NB4 (cell line): ENCODE data around the gene PLA2G12A.

Source experiments
- DNase-seq: peaks from one replicate; pipeline ENCODE4 v3.0.0; 2010; ENCODE audit warnings: low read depth
- H3K4me3 ChIP-seq: one replicate; pipeline ENCODE4 v1.5.1; 2011; ENCODE audit warnings: mild to moderate bottlenecking, low read depth, low read length, moderate library complexity
- MYC ChIP-seq: IDR thresholded peaks from 2 replicates; pipeline ENCODE4 v1.6.1; 2011; ENCODE audit warnings: low read depth, low read length
- POLR2A ChIP-seq: IDR thresholded peaks from 2 replicates; pipeline ENCODE4 v1.6.1; 2011; ENCODE audit warnings: mild to moderate bottlenecking; ENCODE audit not compliant: insufficient read length; ENCODE audit errors: extremely low read depth
- TF ChIP-seq, protein P1 (sequence below): IDR thresholded peaks from one replicate; pipeline ENCODE4 v1.5.1; 2012; ENCODE audit warnings: low read depth, low read length
- TF ChIP-seq, protein P2 (sequence below): IDR thresholded peaks from 2 replicates; pipeline ENCODE4 v1.6.1; 2011; ENCODE audit warnings: low read depth, low read length

Gene PLA2G12A

DNA sequence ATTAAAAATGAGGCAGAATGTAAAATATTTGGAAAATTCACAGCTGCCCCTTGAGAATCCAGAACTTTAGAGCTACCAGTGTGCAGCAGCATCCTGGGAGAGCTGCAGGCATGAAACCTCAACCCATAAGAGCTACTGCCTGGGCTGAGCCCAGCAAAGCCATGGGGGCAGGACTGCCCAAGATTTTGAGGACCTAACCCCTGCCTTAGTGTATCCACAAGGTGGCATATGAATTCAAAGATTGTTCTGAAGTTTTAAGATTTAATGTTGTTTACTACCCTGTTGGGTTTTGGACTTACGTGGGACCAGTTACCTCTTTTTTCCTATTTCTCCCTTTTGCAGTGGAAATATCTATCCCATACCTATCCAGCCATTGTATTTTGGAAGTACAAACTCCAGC is 53.0 kb downstream of the PLA2G12A start:
- no peak overlapping the region for H3K4me3 ChIP-seq
- TF ChIP-seq, protein P1, sequence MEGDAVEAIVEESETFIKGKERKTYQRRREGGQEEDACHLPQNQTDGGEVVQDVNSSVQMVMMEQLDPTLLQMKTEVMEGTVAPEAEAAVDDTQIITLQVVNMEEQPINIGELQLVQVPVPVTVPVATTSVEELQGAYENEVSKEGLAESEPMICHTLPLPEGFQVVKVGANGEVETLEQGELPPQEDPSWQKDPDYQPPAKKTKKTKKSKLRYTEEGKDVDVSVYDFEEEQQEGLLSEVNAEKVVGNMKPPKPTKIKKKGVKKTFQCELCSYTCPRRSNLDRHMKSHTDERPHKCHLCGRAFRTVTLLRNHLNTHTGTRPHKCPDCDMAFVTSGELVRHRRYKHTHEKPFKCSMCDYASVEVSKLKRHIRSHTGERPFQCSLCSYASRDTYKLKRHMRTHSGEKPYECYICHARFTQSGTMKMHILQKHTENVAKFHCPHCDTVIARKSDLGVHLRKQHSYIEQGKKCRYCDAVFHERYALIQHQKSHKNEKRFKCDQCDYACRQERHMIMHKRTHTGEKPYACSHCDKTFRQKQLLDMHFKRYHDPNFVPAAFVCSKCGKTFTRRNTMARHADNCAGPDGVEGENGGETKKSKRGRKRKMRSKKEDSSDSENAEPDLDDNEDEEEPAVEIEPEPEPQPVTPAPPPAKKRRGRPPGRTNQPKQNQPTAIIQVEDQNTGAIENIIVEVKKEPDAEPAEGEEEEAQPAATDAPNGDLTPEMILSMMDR, result no peak
- TF ChIP-seq, protein P2, sequence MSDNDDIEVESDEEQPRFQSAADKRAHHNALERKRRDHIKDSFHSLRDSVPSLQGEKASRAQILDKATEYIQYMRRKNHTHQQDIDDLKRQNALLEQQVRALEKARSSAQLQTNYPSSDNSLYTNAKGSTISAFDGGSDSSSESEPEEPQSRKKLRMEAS, result no peak
- TF ChIP-seq POLR2A (no peak), MYC (no peak)
- DNase-seq, result no peak

DNA sequence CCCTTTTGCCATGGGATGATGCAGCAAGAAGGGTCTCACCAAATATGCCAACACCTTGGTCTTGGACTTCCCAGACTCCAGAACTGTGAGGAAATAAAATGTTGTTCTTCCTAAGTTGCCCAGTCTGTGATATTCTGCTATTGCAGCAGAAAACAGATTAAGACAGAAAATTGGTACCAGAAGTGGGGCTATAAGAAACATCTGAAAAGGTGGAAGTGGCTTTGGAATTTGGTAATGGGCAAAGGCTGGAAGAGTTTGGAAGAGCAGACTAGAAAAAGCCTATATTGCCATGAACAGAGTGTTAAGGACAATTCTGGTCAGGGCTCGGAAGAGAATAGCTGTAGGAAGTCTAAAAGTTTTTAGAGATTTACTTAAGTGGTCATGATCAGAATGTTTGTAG is 54.0 kb downstream of the PLA2G12A start:
- H3K4me3 ChIP-seq, result no peak overlapping the region
- DNase-seq, result no peak
- TF ChIP-seq, protein P1, result no peak

DNA sequence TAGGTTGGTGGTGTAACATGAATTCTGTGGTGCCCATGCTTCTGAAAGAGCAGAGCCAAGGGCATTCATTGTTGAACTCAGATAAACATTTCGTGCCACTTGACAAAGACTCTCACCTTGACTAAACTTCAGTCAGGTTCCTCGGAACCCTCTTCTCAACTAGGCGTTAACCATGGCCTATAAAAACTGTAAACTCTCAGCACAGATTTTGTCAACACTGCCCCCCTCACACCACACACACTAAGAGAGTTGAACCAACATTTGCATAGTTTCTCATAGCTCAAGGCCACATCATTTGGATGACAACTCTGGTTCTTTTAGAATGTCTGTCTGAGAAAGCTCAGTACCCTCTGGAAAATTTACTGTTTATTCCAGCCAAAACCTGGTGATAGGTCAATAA is 54.7 kb downstream of the PLA2G12A start:
- no peak for TF ChIP-seq MYC
- TF ChIP-seq POLR2A, result no peak
- TF ChIP-seq, protein P1, result no peak
- TF ChIP-seq, protein P2, result no peak
- H3K4me3 ChIP-seq, result no peak overlapping the region
- DNase-seq, result no peak

DNA sequence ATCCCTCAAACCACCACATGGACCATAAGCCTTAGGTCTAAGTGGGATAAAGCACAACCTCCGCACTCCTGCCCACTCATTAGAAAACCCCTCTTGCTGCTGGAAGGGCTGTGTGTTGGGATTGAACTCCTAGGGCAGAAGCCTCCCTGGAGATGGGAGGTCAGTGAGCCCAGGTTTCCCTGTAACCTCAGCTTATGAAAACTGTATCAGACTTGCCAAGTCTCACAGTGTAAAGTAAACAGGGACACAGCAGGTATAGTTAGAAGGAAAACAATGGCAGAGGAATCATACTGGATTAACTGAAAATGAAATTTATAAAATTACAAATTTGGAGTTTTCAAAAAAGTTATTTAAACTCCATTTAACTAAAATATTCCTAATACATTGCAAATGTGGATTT is 56.6 kb downstream of the PLA2G12A start:
- DNase-seq, result no peak
- H3K4me3 ChIP-seq, result no peak overlapping the region
- TF ChIP-seq, protein P1, result no peak
- TF ChIP-seq, protein P2, result no peak
- TF ChIP-seq POLR2A (no peak), MYC (no peak)

DNA sequence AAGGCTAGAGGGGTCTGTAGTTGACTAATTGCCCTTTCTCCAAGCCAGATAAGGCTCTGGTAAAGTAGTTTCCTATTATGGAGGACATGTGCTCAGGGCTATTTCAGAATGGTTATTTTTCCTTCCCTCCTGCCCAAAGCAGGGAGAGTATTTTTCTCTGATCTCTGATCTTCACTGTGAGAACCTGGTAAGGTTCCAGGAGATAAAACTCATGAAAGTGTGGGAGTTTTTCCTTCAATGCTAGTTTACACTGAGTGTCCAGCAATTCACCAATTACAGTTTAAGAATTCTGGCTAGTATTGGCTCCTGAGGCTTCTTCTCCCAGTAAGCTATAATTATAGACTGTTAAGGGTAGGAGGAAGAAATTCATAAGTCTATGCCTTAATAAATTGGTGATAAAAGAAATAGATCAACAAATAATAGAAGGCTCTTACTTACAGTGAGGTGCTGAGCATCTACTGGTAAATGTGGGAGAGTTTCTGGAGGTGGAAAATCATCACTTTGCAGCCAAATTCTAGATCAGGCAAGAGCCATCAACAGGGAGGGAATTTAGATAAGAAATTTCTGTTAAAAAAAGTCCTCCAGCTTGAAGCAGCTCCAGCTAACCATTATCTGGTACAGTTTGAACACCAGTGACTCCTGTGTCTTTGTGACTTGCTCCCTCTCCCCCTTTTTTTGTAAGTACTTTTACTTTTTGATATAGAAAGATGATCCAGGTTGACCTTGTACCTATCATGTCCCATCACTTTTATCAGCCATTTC is 57.5 kb downstream of the PLA2G12A start:
- no peak for DNase-seq
- no peak overlapping the region for H3K4me3 ChIP-seq
- TF ChIP-seq, protein P2, result no peak
- TF ChIP-seq POLR2A (no peak), MYC (no peak)
- TF ChIP-seq, protein P1, result no peak

DNA sequence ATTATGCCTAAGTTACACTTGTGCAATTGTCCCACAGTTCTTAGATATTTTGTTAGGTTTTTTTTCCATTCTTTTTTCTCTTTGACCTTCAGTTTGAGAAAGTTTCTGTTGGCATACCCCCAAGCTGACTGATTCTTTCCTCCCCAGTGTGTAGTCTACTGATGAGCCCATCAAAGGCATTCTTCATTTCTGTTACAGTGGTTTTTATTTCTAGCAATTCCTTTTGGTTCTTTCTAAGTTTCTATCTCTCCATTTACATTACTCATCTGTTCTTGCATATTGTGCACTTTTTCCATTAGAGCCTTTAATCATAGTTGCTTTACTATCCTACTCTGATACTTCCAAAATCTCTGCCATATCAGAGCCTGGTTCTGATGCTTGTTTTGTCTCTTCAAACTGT is 58.5 kb downstream of the PLA2G12A start:
- no peak overlapping the region for H3K4me3 ChIP-seq
- TF ChIP-seq, protein P2, result no peak
- TF ChIP-seq, protein P1, result no peak
- TF ChIP-seq MYC (no peak), POLR2A (no peak)
- no peak for DNase-seq
